Measurements from ENCODE around the gene STAT5A.

STAT5A gene

DNA sequence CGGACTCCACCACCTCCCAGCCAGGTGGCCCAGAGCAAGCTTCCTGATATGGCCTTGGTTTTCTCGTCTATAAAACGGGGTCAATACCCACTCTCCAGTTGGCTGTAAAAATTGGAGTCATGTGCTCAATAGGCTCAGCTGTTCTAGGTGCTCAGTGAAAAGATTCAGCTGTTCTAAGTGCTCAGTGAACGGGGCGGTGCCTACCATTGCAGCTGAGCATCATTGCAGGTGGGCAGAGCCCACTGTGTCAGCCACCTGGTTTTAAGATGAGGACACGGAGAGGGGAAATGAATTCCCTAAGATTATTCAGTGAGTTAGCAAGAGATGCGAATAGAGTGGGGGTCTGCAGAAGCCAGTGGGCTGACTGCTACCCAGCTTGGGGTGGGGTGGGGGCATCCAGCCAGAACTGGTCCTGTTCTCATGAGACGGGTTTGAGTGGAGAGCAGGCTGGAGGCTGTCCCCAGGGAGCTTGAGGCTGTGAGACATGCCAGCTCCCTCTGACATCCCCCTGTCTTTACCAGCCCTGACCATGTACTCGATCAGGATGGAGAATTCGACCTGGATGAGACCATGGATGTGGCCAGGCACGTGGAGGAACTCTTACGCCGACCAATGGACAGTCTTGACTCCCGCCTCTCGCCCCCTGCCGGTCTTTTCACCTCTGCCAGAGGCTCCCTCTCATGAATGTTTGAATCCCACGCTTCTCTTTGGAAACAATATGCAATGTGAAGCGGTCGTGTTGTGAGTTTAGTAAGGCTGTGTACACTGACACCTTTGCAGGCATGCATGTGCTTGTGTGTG lies 21.9 kb downstream of the STAT5A start:
- TF ChIP-seq, protein P1, sequence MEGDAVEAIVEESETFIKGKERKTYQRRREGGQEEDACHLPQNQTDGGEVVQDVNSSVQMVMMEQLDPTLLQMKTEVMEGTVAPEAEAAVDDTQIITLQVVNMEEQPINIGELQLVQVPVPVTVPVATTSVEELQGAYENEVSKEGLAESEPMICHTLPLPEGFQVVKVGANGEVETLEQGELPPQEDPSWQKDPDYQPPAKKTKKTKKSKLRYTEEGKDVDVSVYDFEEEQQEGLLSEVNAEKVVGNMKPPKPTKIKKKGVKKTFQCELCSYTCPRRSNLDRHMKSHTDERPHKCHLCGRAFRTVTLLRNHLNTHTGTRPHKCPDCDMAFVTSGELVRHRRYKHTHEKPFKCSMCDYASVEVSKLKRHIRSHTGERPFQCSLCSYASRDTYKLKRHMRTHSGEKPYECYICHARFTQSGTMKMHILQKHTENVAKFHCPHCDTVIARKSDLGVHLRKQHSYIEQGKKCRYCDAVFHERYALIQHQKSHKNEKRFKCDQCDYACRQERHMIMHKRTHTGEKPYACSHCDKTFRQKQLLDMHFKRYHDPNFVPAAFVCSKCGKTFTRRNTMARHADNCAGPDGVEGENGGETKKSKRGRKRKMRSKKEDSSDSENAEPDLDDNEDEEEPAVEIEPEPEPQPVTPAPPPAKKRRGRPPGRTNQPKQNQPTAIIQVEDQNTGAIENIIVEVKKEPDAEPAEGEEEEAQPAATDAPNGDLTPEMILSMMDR (IDR thresholded peaks at IDR 0.05; ENCODE audit: low read depth, low read length), result no peak
- no peak for DNase-seq (ENCODE audit: low read depth in 2 of 2)
- H3K4me3 ChIP-seq (replicated peaks in 1 of 2; ENCODE audit: low read depth in 2 of 2, low read length in 2 of 2), result no peak overlapping the region

DNA sequence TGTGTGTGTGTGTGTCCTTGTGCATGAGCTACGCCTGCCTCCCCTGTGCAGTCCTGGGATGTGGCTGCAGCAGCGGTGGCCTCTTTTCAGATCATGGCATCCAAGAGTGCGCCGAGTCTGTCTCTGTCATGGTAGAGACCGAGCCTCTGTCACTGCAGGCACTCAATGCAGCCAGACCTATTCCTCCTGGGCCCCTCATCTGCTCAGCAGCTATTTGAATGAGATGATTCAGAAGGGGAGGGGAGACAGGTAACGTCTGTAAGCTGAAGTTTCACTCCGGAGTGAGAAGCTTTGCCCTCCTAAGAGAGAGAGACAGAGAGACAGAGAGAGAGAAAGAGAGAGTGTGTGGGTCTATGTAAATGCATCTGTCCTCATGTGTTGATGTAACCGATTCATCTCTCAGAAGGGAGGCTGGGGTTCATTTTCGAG lies 22.5 kb downstream of the STAT5A start:
- TF ChIP-seq, protein P1 (IDR thresholded peaks at IDR 0.05; ENCODE audit: low read depth, low read length), result no peak
- no peak for DNase-seq (ENCODE audit: low read depth in 2 of 2)
- no peak overlapping the region for H3K4me3 ChIP-seq (replicated peaks in 1 of 2; ENCODE audit: low read depth in 2 of 2, low read length in 2 of 2)

DNA sequence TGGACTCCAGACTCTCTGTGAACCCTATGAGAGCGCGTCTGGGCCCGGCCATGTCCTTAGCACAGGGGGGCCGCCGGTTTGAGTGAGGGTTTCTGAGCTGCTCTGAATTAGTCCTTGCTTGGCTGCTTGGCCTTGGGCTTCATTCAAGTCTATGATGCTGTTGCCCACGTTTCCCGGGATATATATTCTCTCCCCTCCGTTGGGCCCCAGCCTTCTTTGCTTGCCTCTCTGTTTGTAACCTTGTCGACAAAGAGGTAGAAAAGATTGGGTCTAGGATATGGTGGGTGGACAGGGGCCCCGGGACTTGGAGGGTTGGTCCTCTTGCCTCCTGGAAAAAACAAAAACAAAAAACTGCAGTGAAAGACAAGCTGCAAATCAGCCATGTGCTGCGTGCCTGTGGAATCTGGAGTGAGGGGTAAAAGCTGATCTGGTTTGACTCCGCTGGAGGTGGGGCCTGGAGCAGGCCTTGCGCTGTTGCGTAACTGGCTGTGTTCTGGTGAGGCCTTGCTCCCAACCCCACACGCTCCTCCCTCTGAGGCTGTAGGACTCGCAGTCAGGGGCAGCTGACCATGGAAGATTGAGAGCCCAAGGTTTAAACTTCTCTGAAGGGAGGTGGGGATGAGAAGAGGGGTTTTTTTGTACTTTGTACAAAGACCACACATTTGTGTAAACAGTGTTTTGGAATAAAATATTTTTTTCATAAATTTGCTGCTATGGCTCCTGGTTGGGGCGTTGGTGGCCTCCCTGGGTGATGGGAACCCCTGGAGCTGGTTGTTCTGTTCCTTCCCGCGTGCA lies 23.1 kb downstream of the STAT5A start:
- TF ChIP-seq, protein P1 (IDR thresholded peaks at IDR 0.05; ENCODE audit: low read depth, low read length), result no peak
- no peak overlapping the region for H3K4me3 ChIP-seq (replicated peaks in 1 of 2; ENCODE audit: low read depth in 2 of 2, low read length in 2 of 2)
- DNase-seq (ENCODE audit: low read depth in 2 of 2), result peak; percentile 93 to 97

DNA sequence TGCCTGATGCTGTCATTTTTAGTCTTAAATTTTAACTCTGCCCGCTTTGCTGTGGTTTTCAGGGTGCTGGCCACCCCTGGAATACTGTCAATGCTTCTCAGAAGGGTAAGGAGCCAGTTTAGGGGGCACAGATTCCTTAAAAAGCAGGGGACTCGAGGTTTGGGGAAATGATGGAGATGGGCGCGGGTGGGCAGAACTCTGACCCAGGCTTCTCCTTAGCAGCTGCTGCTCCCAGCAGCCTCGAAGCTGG lies 23.7 kb downstream of the STAT5A start:
- TF ChIP-seq, protein P1 (IDR thresholded peaks at IDR 0.05; ENCODE audit: low read depth, low read length), result no peak
- H3K4me3 ChIP-seq (replicated peaks in 1 of 2; ENCODE audit: low read depth in 2 of 2, low read length in 2 of 2), result no peak overlapping the region
- no peak for DNase-seq (ENCODE audit: low read depth in 2 of 2)

DNA sequence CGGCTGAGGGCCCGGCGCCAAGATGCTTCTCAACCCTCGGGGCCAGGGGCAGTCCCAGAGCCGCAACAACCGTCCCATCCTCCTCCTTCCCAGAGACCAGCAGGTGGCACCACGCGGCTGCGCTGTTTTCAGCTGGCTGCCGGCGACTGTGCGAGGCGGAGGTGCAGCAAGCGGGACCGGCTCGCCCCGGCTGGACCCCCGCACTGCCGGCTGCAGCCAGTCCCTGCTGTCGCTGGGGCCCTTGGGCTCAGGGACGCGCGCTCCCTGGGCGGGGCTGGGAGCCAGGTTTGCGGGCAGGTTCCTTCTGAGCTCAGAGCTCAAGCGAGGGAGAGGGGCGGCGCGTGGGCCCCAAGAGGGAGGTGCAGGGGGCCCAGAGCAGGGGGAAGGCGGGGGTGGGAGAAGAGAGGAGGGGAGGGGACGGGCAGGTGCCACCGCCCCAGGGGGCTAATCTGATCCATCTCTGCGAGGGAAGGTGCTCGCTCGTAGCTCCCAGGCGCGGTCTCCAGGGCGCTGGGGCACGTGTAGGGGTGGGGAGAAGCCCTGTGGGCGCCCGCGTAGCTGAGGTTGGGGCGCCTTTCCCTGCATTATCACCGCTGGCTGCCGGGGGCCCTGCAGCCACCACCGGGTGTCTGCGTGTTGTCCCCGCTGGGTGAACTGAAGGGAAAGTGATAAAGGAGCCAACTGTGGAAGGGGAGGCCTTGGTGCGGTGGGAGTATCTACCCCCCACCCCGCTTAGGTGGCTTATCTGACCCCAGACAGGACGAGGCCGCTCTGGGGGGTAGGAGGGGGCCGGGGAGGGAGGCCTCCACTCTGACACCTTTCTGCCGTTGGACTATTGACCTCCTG lies 24.2 kb downstream of the STAT5A start:
- no peak overlapping the region for H3K4me3 ChIP-seq (replicated peaks in 1 of 2; ENCODE audit: low read depth in 2 of 2, low read length in 2 of 2)
- TF ChIP-seq, protein P1 (IDR thresholded peaks at IDR 0.05; ENCODE audit: low read depth, low read length), result peak; percentile 66
- peak; percentile 82 to 90 for DNase-seq (ENCODE audit: low read depth in 2 of 2)

DNA sequence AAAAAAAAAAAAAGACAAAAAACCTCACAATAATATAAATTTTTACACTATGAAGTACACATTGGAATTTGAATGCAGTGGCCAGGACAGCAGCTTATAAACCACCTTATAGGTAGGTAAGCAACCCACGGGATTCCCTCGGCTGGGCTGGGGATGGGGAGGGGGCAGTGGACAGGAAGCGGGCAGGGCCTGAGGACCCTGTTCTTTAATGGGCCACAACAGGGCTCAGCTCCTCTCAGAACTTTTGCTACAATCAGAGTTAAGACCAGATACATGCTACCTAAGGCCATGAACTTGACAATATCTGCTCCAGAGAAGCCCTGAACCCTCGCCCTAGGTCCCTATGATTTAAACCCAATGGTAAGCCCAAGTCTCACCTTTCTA lies 25.1 kb downstream of the STAT5A start:
- TF ChIP-seq, protein P1 (IDR thresholded peaks at IDR 0.05; ENCODE audit: low read depth, low read length), result no peak
- H3K4me3 ChIP-seq (replicated peaks in 1 of 2; ENCODE audit: low read depth in 2 of 2, low read length in 2 of 2), result no peak overlapping the region
- no peak for DNase-seq (ENCODE audit: low read depth in 2 of 2)
